ENCODE results near the gene MBNL2. TPM values are rescaled to one million over a fixed set of nuclear protein-coding genes. Genes with fewer than 3 reads are reported as not detected.

MBNL2 gene
- total and polyA plus RNA-seq, 2 of the 13 experiments (the other 11 are each of a cell fraction or from before 2014, with no cell fraction given), result 30.8 to 59.0 TPM

DNA sequence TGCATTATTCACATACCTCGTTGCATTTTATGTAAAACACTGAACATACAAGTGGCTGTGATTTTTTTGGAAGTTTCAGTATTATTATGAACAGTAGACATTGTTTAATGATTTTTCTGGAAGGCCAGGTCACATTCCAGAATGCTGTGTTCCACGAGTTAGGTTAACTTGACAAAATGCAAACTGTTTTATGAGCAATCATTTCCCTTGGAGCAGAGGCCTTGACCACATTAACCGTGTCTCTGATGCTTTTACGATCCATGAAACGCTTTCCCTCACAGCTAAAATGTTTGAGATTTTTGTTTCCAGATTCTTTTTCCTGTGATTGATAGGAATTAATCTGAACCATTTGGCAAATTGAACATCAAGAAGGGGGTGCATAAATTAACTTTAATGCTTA lies 57.8 kb downstream of the MBNL2 start:
- 87% methylated on average over 5 of the region's 5 CpGs for WGBS (ENCODE audit: low lambda C conversion rate)
- Histone ChIP-seq H3K27me3 (ENCODE audit: control insufficient read depth in 1 of 2, insufficient read depth in 2 of 2, low read length in 2 of 2) (no peaks in the 10 kb centered on the region), H3K4me3 (replicated peaks in 1 of 3; ENCODE audit: insufficient read depth in 1 of 3, low read depth in 2 of 3, low read length in 3 of 3) (no peak overlapping the region), H3K9me3 (ENCODE audit: low read length) (no peaks in the 10 kb centered on the region), H3K79me2 (ENCODE audit: insufficient read depth, low read length) (peaks cover 93% of the 10 kb centered on the region), H3K4me1 (ENCODE audit: insufficient read depth, low read length) (peaks cover 85% of the 10 kb centered on the region), H4K20me1 (ENCODE audit: insufficient read depth, low read length) (peaks cover 12% of the 10 kb centered on the region; the same call in 1 of the 2 replicates), H2AFZ (ENCODE audit: low read length) (no peak overlapping the region), H3K27ac (ENCODE audit: extremely low read length, insufficient read depth, low read length) (peak overlapping the region; percentile 5), H3K9ac (ENCODE audit: insufficient read depth, low read depth, low read length) (no peak overlapping the region), H3K4me2 (ENCODE audit: low read depth, low read length) (no peak overlapping the region), H3K36me3 (replicated peaks in 1 of 2; ENCODE audit: control insufficient read depth in 1 of 2, insufficient read depth in 2 of 2, low read length in 2 of 2) (peaks cover 19 to 55% of the 10 kb centered on the region in 2 experiments)
- DNase-seq (ENCODE audit: low spot score), result no peak
- TF ChIP-seq ZNF543 (CRISPR knock-in tag; IDR thresholded peaks at IDR 0.05) (no peak), SNRNP70 (IDR thresholded peaks at IDR 0.05; ENCODE audit: low read depth, low read length) (no peak), ZBTB8A (CRISPR knock-in tag; IDR thresholded peaks at IDR 0.05; ENCODE audit: borderline replicate concordance, low read depth) (no peak), ATRX (CRISPR knock-in tag; IDR thresholded peaks at IDR 0.05; ENCODE audit: borderline replicate concordance) (no peak), ZNF589 (CRISPR knock-in tag; conservative IDR thresholded peaks at IDR 0.05) (no peak), FOXK2 (IDR thresholded peaks at IDR 0.05) (no peak), RBM22 (optimal IDR thresholded peaks at IDR 0.05; ENCODE audit: low read length) (peak; percentile 29)
- TF ChIP-seq, protein P1, sequence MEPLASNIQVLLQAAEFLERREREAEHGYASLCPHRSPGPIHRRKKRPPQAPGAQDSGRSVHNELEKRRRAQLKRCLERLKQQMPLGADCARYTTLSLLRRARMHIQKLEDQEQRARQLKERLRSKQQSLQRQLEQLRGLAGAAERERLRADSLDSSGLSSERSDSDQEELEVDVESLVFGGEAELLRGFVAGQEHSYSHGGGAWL (CRISPR knock-in tag; IDR thresholded peaks at IDR 0.05), result no peak
- intact Hi-C loops (cut with micrococcal nuclease; ENCODE audit: unreplicated experiment) (no loop called here), in situ Hi-C loops (cut with HindIII; ENCODE audit: extremely low pct_ligation_motif_present, low pct_unique_long_range_greater_than_20kb) (no loop called here)
- no TSS peak for BruUV-seq (replicated peaks)
- no peak for FAIRE-seq
- ChIA-PET CTCF (ENCODE audit: low intra/inter-chr PET ratio, low total read pairs) (no interaction called here), POLR2A (no interaction called here)
- no peak for ATAC-seq

DNA sequence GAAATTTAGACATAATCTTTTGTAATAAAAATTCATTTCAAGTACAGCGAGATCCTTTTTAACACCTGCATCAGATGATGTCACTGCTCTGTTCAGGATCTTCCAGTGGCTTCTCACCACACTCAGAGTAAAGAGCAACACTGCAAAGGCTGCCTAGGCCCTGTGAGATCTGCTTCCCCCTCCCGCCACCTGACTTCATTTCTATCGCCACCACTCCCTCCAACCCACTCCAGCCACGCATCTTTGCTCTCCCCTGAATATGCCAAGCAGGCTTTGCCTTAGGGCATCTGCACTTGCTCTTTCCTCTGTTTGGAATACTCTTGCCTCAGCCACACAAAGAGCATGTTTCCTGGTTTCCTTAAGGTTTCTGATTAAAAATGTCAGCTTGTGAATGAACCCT lies 58.3 kb downstream of the MBNL2 start:
- ChIA-PET CTCF (ENCODE audit: low intra/inter-chr PET ratio, low total read pairs) (no interaction called here), POLR2A (no interaction called here)
- no peaks in the 10 kb centered on the region for H3K27me3 ChIP-seq (ENCODE audit: control insufficient read depth in 1 of 2, insufficient read depth in 2 of 2, low read length in 2 of 2)
- H4K20me1 ChIP-seq (ENCODE audit: insufficient read depth, low read length), result peaks cover 15% of the 10 kb centered on the region; the same call in 1 of the 2 replicates
- peaks cover 98% of the 10 kb centered on the region for H3K79me2 ChIP-seq (ENCODE audit: insufficient read depth, low read length)
- 93% methylated on average over 4 of the region's 4 CpGs for WGBS (ENCODE audit: low lambda C conversion rate)
- H2AFZ ChIP-seq (ENCODE audit: low read length), result no peak overlapping the region
- FAIRE-seq (no peak), DNase-seq (ENCODE audit: low spot score) (no peak), ATAC-seq (0 out of 3 replicates have a peak, but pooled peaks have one; percentile 20)
- peaks cover 21 to 59% of the 10 kb centered on the region in 2 experiments for H3K36me3 ChIP-seq (replicated peaks in 1 of 2; ENCODE audit: control insufficient read depth in 1 of 2, insufficient read depth in 2 of 2, low read length in 2 of 2)
- no peaks in the 10 kb centered on the region for H3K9me3 ChIP-seq (ENCODE audit: low read length)
- intact Hi-C loops (cut with micrococcal nuclease; ENCODE audit: unreplicated experiment), result no loop called here
- in situ Hi-C loops (cut with HindIII; ENCODE audit: extremely low pct_ligation_motif_present, low pct_unique_long_range_greater_than_20kb), result no loop called here
- BruUV-seq (replicated peaks), result no TSS peak
- TF ChIP-seq, protein P2, sequence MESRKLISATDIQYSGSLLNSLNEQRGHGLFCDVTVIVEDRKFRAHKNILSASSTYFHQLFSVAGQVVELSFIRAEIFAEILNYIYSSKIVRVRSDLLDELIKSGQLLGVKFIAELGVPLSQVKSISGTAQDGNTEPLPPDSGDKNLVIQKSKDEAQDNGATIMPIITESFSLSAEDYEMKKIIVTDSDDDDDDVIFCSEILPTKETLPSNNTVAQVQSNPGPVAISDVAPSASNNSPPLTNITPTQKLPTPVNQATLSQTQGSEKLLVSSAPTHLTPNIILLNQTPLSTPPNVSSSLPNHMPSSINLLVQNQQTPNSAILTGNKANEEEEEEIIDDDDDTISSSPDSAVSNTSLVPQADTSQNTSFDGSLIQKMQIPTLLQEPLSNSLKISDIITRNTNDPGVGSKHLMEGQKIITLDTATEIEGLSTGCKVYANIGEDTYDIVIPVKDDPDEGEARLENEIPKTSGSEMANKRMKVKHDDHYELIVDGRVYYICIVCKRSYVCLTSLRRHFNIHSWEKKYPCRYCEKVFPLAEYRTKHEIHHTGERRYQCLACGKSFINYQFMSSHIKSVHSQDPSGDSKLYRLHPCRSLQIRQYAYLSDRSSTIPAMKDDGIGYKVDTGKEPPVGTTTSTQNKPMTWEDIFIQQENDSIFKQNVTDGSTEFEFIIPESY (CRISPR knock-in tag; IDR thresholded peaks at IDR 0.05), result peak; percentile 55; the same call in 1 of the 2 replicates
- no peak for TF ChIP-seq U2AF1 (optimal IDR thresholded peaks at IDR 0.05; ENCODE audit: low read depth, low read length)
- H3K9ac ChIP-seq (ENCODE audit: insufficient read depth, low read depth, low read length), result no peak overlapping the region
- no peak overlapping the region for H3K4me3 ChIP-seq (replicated peaks in 1 of 3; ENCODE audit: insufficient read depth in 1 of 3, low read depth in 2 of 3, low read length in 3 of 3)
- peaks cover 82% of the 10 kb centered on the region for H3K4me1 ChIP-seq (ENCODE audit: insufficient read depth, low read length)
- no peak overlapping the region for H3K4me2 ChIP-seq (ENCODE audit: low read depth, low read length)
- H3K27ac ChIP-seq (ENCODE audit: extremely low read length, insufficient read depth, low read length), result peak overlapping the region; percentile 40
